Measurements from ENCODE around the gene RASSF1.

RASSF1 gene

DNA sequence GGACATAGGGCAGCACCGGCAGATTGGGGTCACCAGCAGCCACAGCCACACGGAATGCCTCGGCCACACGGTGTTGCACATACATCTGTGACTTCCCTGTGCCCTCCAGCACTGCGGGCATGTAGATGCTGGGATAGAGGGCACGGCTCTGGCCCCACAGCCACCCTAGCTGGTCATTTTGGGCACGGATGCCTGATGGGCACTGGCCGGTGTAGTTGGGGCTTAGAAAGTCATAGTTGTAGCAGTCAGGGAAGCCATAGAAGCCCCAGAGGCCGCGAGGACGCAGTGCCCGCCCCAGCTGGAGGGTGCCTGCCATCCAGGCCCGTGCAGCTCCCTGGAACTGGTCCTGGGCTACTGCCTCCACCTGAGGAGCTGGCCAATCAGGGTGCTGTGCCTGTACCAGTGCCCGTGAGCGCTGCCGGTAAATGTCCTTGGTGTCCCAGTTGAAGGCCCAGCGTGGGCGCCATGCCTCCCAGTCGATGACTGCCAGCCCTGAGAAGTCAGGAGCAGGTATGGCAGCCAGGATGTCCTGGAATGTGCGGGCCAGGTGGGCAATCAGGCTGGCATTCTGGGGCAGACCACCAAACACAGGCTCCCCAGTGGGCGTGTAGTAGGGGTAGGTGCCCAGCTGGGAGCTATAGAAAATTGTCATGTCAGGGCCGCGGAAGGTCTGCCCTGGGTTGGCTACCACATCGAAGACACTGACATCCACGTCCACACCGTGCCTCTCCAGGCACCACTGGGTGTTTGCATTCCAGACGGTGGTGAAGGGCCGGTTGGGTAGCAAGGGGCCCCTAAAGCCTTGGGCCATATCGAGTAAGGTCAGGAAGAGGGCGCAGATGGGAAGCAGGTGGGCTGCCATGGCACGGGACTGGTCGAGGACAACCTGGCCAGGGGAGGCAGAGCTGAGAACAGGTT is 38.3 kb downstream of the RASSF1 start:
- Histone ChIP-seq H3K4me1 (ENCODE audit: control insufficient read depth, low read length) (peaks cover 25% of the 10 kb centered on the region), H3K27ac (ENCODE audit: low read depth, low read length) (no peak overlapping the region)

DNA sequence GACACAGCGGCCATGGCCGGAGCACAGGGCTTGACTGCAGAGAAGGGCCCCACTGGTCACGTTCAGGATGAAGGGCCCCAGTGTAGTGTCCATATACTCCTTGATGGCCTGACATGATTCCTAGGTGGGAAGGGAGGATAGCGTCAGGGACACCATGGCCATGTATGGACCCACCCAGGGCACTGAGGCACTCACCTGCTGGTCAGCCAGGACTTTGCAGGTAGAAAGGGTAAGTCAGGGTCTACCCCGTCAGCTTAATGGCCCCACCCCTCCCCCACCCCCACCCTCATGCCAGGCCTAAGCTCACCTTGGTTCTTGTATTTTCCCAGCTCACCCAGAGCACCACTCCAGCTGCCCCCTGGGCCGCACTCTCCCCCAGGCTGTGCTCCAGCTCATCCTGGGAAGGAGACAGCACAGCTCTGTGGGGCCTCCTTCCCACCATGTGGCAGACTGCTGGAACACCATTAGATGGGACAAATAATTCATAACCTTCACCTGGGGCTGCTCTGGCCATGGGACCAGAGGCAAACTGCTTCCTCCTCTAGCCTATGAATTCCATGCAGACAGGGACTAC is 39.9 kb downstream of the RASSF1 start:
- Histone ChIP-seq H4K20me1 (ENCODE audit: control insufficient read depth, insufficient read depth, low read depth, low read length) (no peaks in the 10 kb centered on the region), H3K9me3 (ENCODE audit: control insufficient read depth, insufficient read depth, low read length) (no peaks in the 10 kb centered on the region), H3K36me3 (ENCODE audit: control insufficient read depth, low read length) (no peaks in the 10 kb centered on the region), H3F3A (ENCODE audit: control insufficient read depth, insufficient read depth) (peaks cover 7% of the 10 kb centered on the region), H3K4me1 (ENCODE audit: control insufficient read depth, low read length) (peaks cover 25% of the 10 kb centered on the region), H3K79me2 (ENCODE audit: control insufficient read depth, low read length) (0 out of 2 replicates have a peak, but pooled peaks cover 3% of the 10 kb centered on the region), H3K4me3 (ENCODE audit: low read length) (peak overlapping the region; percentile 98), H3K27me3 (ENCODE audit: control insufficient read depth, low read length) (no peaks in the 10 kb centered on the region), H3K9me2 (replicated peaks; ENCODE audit: control insufficient read depth, low read length) (no peaks in the 10 kb centered on the region), H3K27ac (ENCODE audit: low read depth, low read length) (no peak overlapping the region), H3K4me2 (ENCODE audit: low read length) (peak overlapping the region; percentile 98)
- no peak for TF ChIP-seq EZH2phosphoT487 (IDR thresholded peaks at IDR 0.05; ENCODE audit: borderline replicate concordance, low read length)
- TF ChIP-seq CTCF (IDR thresholded peaks at IDR 0.05; ENCODE audit: low read depth, low read length, poor library complexity, severe bottlenecking) = no peak

More for the DNA sequence above, 38.3 kb downstream of the RASSF1 start:
- H3K27me3 ChIP-seq (ENCODE audit: control insufficient read depth, low read length) = no peaks in the 10 kb centered on the region
- no peaks in the 10 kb centered on the region for H3K36me3 ChIP-seq (ENCODE audit: control insufficient read depth, low read length)
- no peaks in the 10 kb centered on the region for H3K9me3 ChIP-seq (ENCODE audit: control insufficient read depth, insufficient read depth, low read length)
- H3F3A ChIP-seq (ENCODE audit: control insufficient read depth, insufficient read depth) = peaks cover 7% of the 10 kb centered on the region
- H3K9me2 ChIP-seq (replicated peaks; ENCODE audit: control insufficient read depth, low read length) = no peaks in the 10 kb centered on the region
- H4K20me1 ChIP-seq (ENCODE audit: control insufficient read depth, insufficient read depth, low read depth, low read length) = no peaks in the 10 kb centered on the region
- TF ChIP-seq CTCF (IDR thresholded peaks at IDR 0.05; ENCODE audit: low read depth, low read length, poor library complexity, severe bottlenecking) (no peak), EZH2phosphoT487 (IDR thresholded peaks at IDR 0.05; ENCODE audit: borderline replicate concordance, low read length) (no peak)
- H3K79me2 ChIP-seq (ENCODE audit: control insufficient read depth, low read length) = 0 out of 2 replicates have a peak, but pooled peaks cover 3% of the 10 kb centered on the region
- H3K4me2 ChIP-seq (ENCODE audit: low read length) = no peak overlapping the region
- H3K4me3 ChIP-seq (ENCODE audit: low read length) = no peak overlapping the region

GRCh38 chr3:50299929-50300680 is 40.5 kb downstream of the RASSF1 start:
- H3F3A ChIP-seq (ENCODE audit: control insufficient read depth, insufficient read depth) = peaks cover 7% of the 10 kb centered on the region
- peak overlapping the region; percentile 20 for H3K27ac ChIP-seq (ENCODE audit: low read depth, low read length)
- no peak for TF ChIP-seq CTCF (IDR thresholded peaks at IDR 0.05; ENCODE audit: low read depth, low read length, poor library complexity, severe bottlenecking)
- TF ChIP-seq EZH2phosphoT487 (IDR thresholded peaks at IDR 0.05; ENCODE audit: borderline replicate concordance, low read length) = no peak
- no peaks in the 10 kb centered on the region for H3K36me3 ChIP-seq (ENCODE audit: control insufficient read depth, low read length)
- peak overlapping the region; percentile 98 for H3K4me3 ChIP-seq (ENCODE audit: low read length)
- peak overlapping the region; percentile 98 for H3K4me2 ChIP-seq (ENCODE audit: low read length)
- H3K9me2 ChIP-seq (replicated peaks; ENCODE audit: control insufficient read depth, low read length) = no peaks in the 10 kb centered on the region
- peaks cover 24% of the 10 kb centered on the region for H3K4me1 ChIP-seq (ENCODE audit: control insufficient read depth, low read length)
- H3K9me3 ChIP-seq (ENCODE audit: control insufficient read depth, insufficient read depth, low read length) = no peaks in the 10 kb centered on the region
- H3K79me2 ChIP-seq (ENCODE audit: control insufficient read depth, low read length) = 0 out of 2 replicates have a peak, but pooled peaks cover 3% of the 10 kb centered on the region
- H3K27me3 ChIP-seq (ENCODE audit: control insufficient read depth, low read length) = no peaks in the 10 kb centered on the region
- H4K20me1 ChIP-seq (ENCODE audit: control insufficient read depth, insufficient read depth, low read depth, low read length) = no peaks in the 10 kb centered on the region
